Muscle of leg (tissue), 11 donors: ENCODE measurements around the gene MAPKAPK5. TPM values are rescaled to one million over a fixed set of nuclear protein-coding genes. Genes with fewer than 3 reads are reported as not detected.

Experiments
- DNase-seq: peaks from one replicate; pipeline ENCODE4 v3.0.0; 2013
- H3K27ac ChIP-seq: one replicate; pipeline ENCODE4 v1.5.1; 2013; ENCODE audit warnings: mild to moderate bottlenecking, low read length, control low read depth
- H3K27me3 ChIP-seq: one replicate; pipeline ENCODE4 v1.6.1; 2013; ENCODE audit warnings: low read length; ENCODE audit not compliant: control insufficient read depth, insufficient read depth
- H3K36me3 ChIP-seq: one replicate; pipeline ENCODE4 v1.6.1; 2013; ENCODE audit warnings: low read length; ENCODE audit not compliant: control insufficient read depth, insufficient read depth
- H3K4me1 ChIP-seq: one replicate; pipeline ENCODE4 v1.6.1; 2013; ENCODE audit warnings: low read length; ENCODE audit not compliant: control insufficient read depth, insufficient read depth
- H3K4me3 ChIP-seq: one replicate; pipeline ENCODE4 v1.5.1; 2013; ENCODE audit warnings: low read length, control low read depth
- H3K9me3 ChIP-seq: replicated peaks from 2 replicates; pipeline ENCODE4 v1.6.1; 2013; ENCODE audit warnings: low read depth, low read length; ENCODE audit not compliant: control insufficient read depth
- WGBS: methylation state at CpG from one replicate; pipeline ENCODE4 v1.1.5; 2013; ENCODE audit warnings: missing lambda C conversion rate; ENCODE audit not compliant: insufficient coverage; 5-methylcytosine and 5-hydroxymethylcytosine counted together
- polyA plus RNA-seq, 8 donors: library from polyadenylated mRNA; unstranded; fragments of 120-200 nt; gene quantifications; one replicate each; pipeline versions ENCODE4 v1.2.1 to v1.2.3, GENCODE V29; 2013; ENCODE audit warnings: inconsistent platforms in 1 of 8, low replicate concordance in 1 of 8; ENCODE audit not compliant: insufficient read length in 8 of 8, insufficient read depth in 1 of 8
- total RNA-seq: library from RNA; stranded (reverse); fragments of 120-200 nt; gene quantifications from one replicate; pipeline ENCODE4 v1.2.4, GENCODE V29; 2013

Gene MAPKAPK5
- total and polyA plus RNA-seq, 9 donors, result 28.1 to 35.3 (median 30.0) TPM

DNA sequence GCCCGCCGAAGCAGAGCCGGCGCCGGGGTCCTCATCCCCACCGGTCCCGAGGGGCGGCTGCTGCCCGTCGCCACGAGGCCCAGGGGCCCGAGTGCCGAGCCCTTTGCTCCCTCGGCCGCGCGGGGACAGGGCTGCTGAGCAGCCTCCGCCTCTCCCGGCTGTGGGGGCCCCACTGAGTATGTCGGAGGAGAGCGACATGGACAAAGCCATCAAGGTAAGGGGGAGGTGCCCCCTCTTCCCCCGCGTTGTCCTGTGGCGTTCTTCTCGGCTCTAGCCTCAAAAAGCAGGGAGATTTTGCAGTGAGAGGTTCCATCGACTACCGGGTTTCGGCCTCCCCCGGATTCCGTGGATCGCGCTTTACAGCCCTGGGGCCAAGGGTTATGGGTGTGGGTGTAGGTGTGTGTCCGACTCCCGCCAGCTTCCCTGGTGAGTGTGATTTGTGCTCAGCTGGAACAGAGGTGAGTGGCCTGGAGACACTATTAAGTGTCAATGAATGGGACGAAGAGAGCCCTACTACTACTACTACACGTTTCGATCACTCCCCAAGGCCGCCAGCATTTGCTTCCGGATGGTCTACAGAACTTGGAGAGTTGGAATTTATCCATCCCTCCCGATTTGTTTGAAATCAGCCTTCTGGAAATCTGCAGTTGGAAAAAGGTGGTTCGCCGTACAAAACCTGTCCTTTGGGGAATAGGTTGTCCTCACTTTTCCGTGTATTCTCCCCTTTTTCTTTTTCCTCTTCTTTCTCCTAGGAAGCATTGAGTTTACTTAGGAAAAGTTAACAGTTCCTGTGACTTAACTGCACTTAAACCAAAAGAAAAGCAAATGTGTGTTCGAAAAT, 748 bp downstream of the MAPKAPK5 start:
- peak overlapping the region; percentile 67 for H3K27ac ChIP-seq
- DNase-seq, result peak; percentile 35
- H3K9me3 ChIP-seq, result no peaks in the 10 kb centered on the region
- H3K4me3 ChIP-seq, result peak overlapping the region; percentile 96
- H3K4me1 ChIP-seq, result peaks cover 17% of the 10 kb centered on the region
- H3K27me3 ChIP-seq, result no peaks in the 10 kb centered on the region
- WGBS, result under 1% methylated on average over 28 of the region's 44 CpGs
- peaks cover 18% of the 10 kb centered on the region for H3K36me3 ChIP-seq

DNA sequence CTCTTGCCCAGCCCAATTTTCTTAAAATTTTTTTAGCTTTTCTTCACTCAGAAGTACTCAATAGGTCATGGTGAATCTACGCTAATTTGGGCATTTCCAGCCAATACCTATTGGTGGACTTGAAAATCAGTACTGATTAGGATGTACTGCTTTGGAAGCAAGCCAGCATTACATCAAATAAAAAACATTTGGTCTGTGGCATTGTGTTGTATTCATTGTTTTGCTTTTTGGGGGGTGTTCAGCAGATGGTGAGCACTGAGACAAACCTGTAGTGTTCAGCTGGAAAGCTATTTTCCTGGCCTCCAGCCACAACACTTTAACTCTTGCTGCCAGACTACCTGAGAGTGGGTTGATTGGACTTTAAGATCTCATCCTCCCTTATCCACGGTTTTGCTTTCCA, 4.0 kb downstream of the MAPKAPK5 start:
- no peak overlapping the region for H3K27ac ChIP-seq
- peaks cover 2% of the 10 kb centered on the region for H3K9me3 ChIP-seq
- H3K4me1 ChIP-seq, result peaks cover 8% of the 10 kb centered on the region
- no peak overlapping the region for H3K4me3 ChIP-seq
- peaks cover 21% of the 10 kb centered on the region for H3K36me3 ChIP-seq
- WGBS, result no CpG with 5 or more reads among the region's 2 CpGs
- no peaks in the 10 kb centered on the region for H3K27me3 ChIP-seq
- DNase-seq, result no peak

DNA sequence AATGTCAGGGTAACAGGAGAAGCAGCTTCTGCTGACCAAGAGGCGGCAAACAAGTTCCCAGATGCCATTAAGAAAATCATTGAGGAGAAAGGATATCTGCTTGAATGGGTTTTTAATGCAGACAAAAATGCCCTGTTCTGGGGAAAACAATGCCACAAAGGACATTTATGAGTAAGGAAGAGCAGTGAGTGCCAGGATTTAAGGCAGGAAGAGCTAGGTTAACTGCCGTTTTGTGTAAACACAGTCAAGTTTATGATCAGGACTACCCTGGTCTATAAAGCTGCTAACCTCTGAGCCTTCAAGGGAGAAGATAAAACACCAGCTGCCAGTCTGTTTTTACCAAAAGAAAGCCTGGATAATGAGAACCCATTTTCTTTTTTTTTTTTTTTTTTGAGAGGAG, 8.5 kb downstream of the MAPKAPK5 start:
- Histone ChIP-seq H3K4me1 (no peaks in the 10 kb centered on the region), H3K27ac (no peak overlapping the region), H3K4me3 (no peak overlapping the region), H3K36me3 (peaks cover 19% of the 10 kb centered on the region), H3K9me3 (peaks cover 2% of the 10 kb centered on the region), H3K27me3 (no peaks in the 10 kb centered on the region)
- no peak for DNase-seq
- WGBS, result 71% methylated on average over 2 of the region's 2 CpGs

DNA sequence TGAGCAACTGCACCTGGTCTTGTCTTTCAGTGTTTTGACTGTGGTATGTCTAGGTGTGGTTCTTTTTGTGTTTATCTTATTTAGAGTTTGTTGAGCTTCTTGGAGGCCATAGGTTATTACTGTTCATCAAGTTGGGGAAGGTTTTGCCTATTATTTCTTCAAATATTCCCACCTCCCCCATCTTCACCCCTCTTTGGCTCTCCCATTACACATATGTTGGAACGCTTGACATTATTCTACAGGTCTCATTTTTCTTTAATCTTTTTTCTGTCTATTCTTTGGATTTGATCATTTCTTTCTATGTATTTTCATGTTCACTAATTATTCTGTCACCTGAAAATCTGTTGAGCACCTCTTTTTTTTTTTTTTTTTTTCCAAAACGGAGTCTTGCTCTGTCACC, 16.2 kb downstream of the MAPKAPK5 start:
- Histone ChIP-seq H3K4me3 (no peak overlapping the region), H3K9me3 (peaks cover 6% of the 10 kb centered on the region), H3K36me3 (no peaks in the 10 kb centered on the region), H3K4me1 (no peaks in the 10 kb centered on the region), H3K27ac (no peak overlapping the region), H3K27me3 (no peaks in the 10 kb centered on the region)
- DNase-seq, result no peak
- no CpG with 5 or more reads among the region's 2 CpGs for WGBS

- Histone ChIP-seq H3K9me3 (peaks cover 6% of the 10 kb centered on the region), H3K36me3 (no peaks in the 10 kb centered on the region), H3K4me1 (no peaks in the 10 kb centered on the region), H3K4me3 (no peak overlapping the region), H3K27me3 (no peaks in the 10 kb centered on the region), H3K27ac (no peak overlapping the region)
- DNase-seq, result no peak
- 96% methylated on average over 5 of the region's 7 CpGs for WGBS
These were observed 16.8 kb downstream of the MAPKAPK5 start for GRCh38 chr12:111858778-111859177.

DNA sequence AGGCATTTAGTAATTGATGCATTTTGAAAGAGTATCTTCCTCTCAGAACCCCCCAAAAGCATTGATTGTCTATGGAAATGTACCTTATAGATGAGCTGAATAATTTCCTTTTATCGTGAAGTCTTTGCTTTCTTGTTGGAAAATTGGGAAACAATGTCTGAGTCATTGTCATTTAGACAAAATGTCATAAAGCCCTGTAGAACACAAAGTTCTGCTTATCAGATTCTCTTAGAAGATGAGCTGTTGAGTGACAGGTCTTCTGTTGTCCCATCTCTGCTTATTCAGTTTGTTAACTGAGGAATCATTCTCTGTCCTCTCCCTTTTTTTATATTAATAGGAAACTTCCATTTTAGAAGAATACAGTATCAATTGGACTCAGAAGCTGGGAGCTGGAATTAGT, 22.9 kb downstream of the MAPKAPK5 start:
- no CpG with 5 or more reads among the region's 1 CpG for WGBS
- DNase-seq, result no peak
- peaks cover 7% of the 10 kb centered on the region for H3K36me3 ChIP-seq

DNA sequence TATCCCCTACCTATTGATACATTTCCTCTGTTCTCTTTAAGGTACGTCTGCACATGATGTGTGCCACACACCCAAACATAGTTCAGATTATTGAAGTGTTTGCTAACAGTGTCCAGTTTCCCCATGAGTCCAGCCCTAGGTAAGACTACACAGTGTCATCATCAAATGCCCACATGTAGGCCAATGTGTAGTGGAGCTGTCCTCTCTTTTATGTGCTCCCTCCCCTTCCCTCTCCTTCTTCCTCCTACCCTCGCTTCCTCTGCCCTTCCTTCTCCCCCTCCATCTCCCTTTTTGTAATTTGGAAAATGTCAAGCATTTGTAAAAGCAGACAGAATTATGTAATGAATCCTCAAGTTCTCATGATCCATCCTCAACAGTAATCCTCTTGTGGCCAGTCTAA, 25.5 kb downstream of the MAPKAPK5 start:
- H3K27me3 ChIP-seq, result no peaks in the 10 kb centered on the region
- no peak overlapping the region for H3K4me3 ChIP-seq
- no peaks in the 10 kb centered on the region for H3K9me3 ChIP-seq
- H3K27ac ChIP-seq, result no peak overlapping the region
- no peaks in the 10 kb centered on the region for H3K4me1 ChIP-seq
- peaks cover 31% of the 10 kb centered on the region for H3K36me3 ChIP-seq
- DNase-seq, result no peak
- no CpG with 5 or more reads among the region's 2 CpGs for WGBS

More for the DNA sequence above, 22.9 kb downstream of the MAPKAPK5 start:
- Histone ChIP-seq H3K4me3 (no peak overlapping the region), H3K4me1 (no peaks in the 10 kb centered on the region), H3K9me3 (no peaks in the 10 kb centered on the region), H3K27me3 (no peaks in the 10 kb centered on the region), H3K27ac (no peak overlapping the region)

DNA sequence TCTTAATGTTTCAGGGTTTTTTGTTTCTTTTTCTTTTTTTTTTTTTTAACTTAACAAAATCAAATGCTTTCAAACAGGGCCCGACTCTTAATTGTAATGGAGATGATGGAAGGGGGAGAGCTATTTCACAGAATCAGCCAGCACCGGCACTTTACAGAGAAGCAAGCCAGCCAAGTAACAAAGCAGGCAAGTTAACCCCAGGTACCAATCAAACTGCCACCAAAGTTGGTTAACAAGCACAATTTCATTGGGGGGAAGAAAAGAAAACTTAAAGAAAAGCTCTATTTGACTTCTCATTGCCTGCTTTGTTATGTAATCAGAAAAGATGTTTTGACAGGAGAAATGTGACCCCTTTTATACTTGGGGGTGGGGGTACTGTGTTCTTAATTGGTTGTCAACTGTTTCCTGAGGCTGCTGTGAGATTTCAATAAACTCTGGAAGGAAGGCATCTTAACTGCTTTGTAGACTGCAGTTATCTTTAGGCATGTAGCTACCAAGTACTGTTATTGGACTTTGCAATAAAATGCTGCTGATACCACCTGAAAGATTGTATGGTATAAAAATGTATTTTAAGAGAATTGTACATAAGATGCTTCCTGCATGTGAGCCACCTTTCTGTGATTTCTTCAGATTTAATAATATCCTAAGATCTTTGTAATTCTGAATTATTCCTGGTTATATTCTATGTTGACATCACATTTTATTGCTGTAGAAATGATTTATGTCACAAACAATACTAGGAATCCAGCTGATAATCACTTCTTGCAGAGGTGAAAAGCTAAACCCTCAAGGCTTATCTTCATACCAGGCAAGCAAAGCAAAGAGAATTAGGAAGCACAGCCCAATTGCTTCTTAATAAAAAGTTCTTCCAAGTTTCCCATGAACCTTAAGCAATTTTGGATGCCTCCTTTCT, 26.9 kb downstream of the MAPKAPK5 start:
- no CpG with 5 or more reads among the region's 2 CpGs for WGBS
- no peak for DNase-seq
- Histone ChIP-seq H3K27me3 (no peaks in the 10 kb centered on the region), H3K4me3 (no peak overlapping the region), H3K9me3 (no peaks in the 10 kb centered on the region), H3K27ac (no peak overlapping the region), H3K4me1 (no peaks in the 10 kb centered on the region), H3K36me3 (peaks cover 33% of the 10 kb centered on the region)

DNA sequence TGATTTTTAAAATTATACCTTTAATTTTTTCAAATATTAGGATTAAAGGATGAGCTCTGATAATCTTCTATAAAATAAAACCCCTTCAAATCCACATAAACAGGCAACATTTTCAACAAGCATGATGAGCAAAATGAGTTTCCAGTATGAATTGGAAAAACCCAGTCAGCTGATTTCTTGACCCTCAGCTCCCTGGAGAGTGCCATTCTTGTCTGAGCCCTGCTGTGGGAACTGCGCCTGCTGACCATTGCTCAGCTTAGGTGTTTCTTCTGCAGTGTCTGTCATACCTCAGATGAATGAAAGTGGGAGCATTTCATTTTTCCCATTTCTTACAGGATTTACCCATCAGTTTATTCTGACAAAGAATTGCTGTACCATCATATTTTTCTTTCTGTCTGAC, 27.6 kb downstream of the MAPKAPK5 start:
- DNase-seq, result no peak
- H3K27me3 ChIP-seq, result no peaks in the 10 kb centered on the region
- peaks cover 33% of the 10 kb centered on the region for H3K36me3 ChIP-seq
- H3K9me3 ChIP-seq, result no peaks in the 10 kb centered on the region
- WGBS, result no CpG with 5 or more reads among the region's 1 CpG
- H3K27ac ChIP-seq, result no peak overlapping the region
- no peaks in the 10 kb centered on the region for H3K4me1 ChIP-seq
- H3K4me3 ChIP-seq, result no peak overlapping the region

DNA sequence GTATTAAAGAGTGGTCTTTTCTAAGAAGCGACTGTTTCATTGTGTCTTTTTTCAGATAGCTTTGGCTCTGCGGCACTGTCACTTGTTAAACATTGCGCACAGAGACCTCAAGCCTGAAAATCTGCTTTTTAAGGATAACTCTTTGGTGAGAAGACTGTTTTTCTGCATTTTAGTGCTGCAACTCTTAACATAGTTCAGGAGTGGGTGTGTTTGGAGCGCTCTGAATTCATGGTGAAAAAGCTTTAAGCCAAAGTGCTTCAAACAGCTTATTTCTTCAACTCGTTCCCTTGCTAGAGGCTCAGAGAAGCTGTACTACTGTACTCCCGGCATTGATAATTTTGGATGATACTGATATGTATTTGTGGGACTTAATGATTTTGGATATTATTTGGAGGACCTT, 28.2 kb downstream of the MAPKAPK5 start:
- Histone ChIP-seq H3K27me3 (no peaks in the 10 kb centered on the region), H3K36me3 (peaks cover 35% of the 10 kb centered on the region), H3K4me1 (no peaks in the 10 kb centered on the region), H3K27ac (no peak overlapping the region), H3K9me3 (no peaks in the 10 kb centered on the region), H3K4me3 (no peak overlapping the region)
- DNase-seq, result no peak
- 100% methylated on average over 1 of the region's 6 CpGs for WGBS
